PC-9 (cell line): Measurements from ENCODE around the gene PLEKHH1. TPM values are rescaled to one million over a fixed set of nuclear protein-coding genes. Genes with fewer than 3 reads are reported as not detected.
A peak's percentile ranks its signal among the peaks of the same experiment; 100 is the strongest.
"Not testable (repeated sequence)": the region's sequence is repeated elsewhere in the genome, so short reads cannot be mapped to it uniquely, and the experiment has no call there.

Source experiments
- BruUV-seq: library from RNA; stranded (reverse); fragments of 400-500 nt; replicated peaks from 2 replicates; lab custom pipeline; 2021; lab: Mats Ljungman, UMichigan
- CTCF ChIA-PET: fragments of 300-600 bp; sonication (Branson Sonifier 250); formaldehyde crosslinking; loops from one replicate; lab custom pipeline; 2022; ENCODE audit warnings: antibody characterized with exemption; lab: Charles Lee
- POLR2A ChIA-PET: fragments of 300-600 bp; sonication (Branson Sonifier 250); formaldehyde crosslinking; loops from one replicate; lab custom pipeline; 2022; ENCODE audit warnings: antibody characterized with exemption; ENCODE audit not compliant: unreplicated experiment; lab: Charles Lee
- DNase-seq, 2 experiments: peaks; one replicate each; pipeline versions ENCODE4 v3.0.0 to v3.0.0-alpha.2; 2015 to 2022; ENCODE audit warnings: mixed read lengths in 1 of 2
- H2AFZ ChIP-seq: fragments of 200-600 bp; sonication (generic); 2 replicates; pipeline ENCODE4 v1.8.1; 2017; ENCODE audit warnings: antibody characterized with exemption
- H3F3A ChIP-seq: fragments of 200-600 bp; sonication (generic); 2 replicates; pipeline ENCODE4 v1.8.1; 2017; ENCODE audit warnings: antibody characterized with exemption, mild to moderate bottlenecking, low read depth; ENCODE audit not compliant: insufficient read depth
- H3K27ac ChIP-seq: fragments of 200-600 bp; sonication (generic); 2 replicates; pipeline ENCODE4 v1.6.1; 2016; ENCODE audit warnings: mixed run types
- H3K27me3 ChIP-seq: fragments of 200-600 bp; sonication (generic); 2 replicates; pipeline ENCODE4 v1.6.1; 2016; ENCODE audit warnings: low read depth, mixed run types; ENCODE audit not compliant: insufficient read depth
- H3K36me3 ChIP-seq: fragments of 200-600 bp; sonication (generic); 2 replicates; pipeline ENCODE4 v1.6.1; 2016; ENCODE audit warnings: low read depth, mixed run types
- H3K4me1 ChIP-seq: fragments of 200-600 bp; sonication (generic); replicated peaks from 2 replicates; pipeline ENCODE4 v1.6.1; 2016; ENCODE audit warnings: mixed run types; ENCODE audit not compliant: insufficient read depth
- H3K4me2 ChIP-seq: fragments of 200-600 bp; sonication (generic); 2 replicates; pipeline ENCODE4 v1.6.1; 2017; ENCODE audit warnings: mixed run types
- H3K4me3 ChIP-seq: fragments of 200-600 bp; sonication (generic); 2 replicates; pipeline ENCODE4 v1.6.1; 2016; ENCODE audit warnings: mixed run types
- H3K79me2 ChIP-seq: fragments of 200-600 bp; sonication (generic); 2 replicates; pipeline ENCODE4 v1.6.1; 2017; ENCODE audit warnings: low read depth, mixed run types
- H3K9me2 ChIP-seq: fragments of 200-600 bp; sonication (generic); 2 replicates; pipeline ENCODE4 v1.8.1; 2017; ENCODE audit warnings: mild to moderate bottlenecking; ENCODE audit not compliant: insufficient read depth
- H3K9me3 ChIP-seq: fragments of 200-600 bp; sonication (generic); 2 replicates; pipeline ENCODE4 v1.8.1; 2016; ENCODE audit warnings: low read depth; ENCODE audit not compliant: insufficient read depth
- H4K20me1 ChIP-seq: fragments of 200-600 bp; sonication (generic); 2 replicates; pipeline ENCODE4 v1.8.1; 2017; ENCODE audit not compliant: insufficient read depth
- EZH2 ChIP-seq: fragments of 200-600 bp; sonication (generic); IDR thresholded peaks from 2 replicates; pipeline ENCODE4 v1.8.0; 2017; ENCODE audit warnings: antibody characterized with exemption, low read depth
- intact Hi-C: fragments of 100-400 bp; cut with micrococcal nuclease; formaldehyde crosslinking; loops from one replicate; pipeline ENCODE4 v1.10.0; 2022; ENCODE audit not compliant: unreplicated experiment
- total RNA-seq: library from RNA; stranded (reverse); gene quantifications from 2 replicates; pipeline ENCODE4 v1.2.3, GENCODE V29; 2021
- TF ChIP-seq, protein P1 (sequence below): fragments of 200-600 bp; sonication (generic); conservative IDR thresholded peaks from 2 replicates; pipeline ENCODE4 v1.6.1; 2017; ENCODE audit warnings: mixed run types, antibody characterized with exemption, mild to moderate bottlenecking, moderate library complexity

Gene PLEKHH1
- total RNA-seq, 1 experiment from 2014 or later = 13.6 TPM

DNA sequence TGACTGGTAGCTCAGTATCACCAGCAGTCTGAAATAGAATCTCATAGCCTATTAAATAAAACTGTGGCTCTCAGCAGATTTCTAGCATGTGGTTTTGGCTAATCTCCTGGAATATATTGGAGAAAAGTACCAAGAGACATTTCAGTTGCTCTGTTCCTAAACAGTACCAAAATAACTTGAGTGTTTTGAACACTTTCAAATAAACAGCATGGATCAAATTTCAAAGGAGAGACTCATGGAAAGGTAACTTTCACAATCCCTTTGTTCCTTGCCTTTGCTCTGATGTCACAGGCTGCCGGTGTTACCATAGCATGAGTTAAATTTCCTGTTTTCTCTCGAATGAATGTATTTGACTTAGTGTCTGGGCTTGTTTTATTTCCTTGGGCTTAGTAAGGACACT is 90.0 kb downstream of the PLEKHH1 start:
- CTCF ChIA-PET = interaction anchor here (0.9 kb wide), 1 partner anchor 81 kb away, joined by 4 read pairs; no protein-coding TSS in a partner anchor
- DNase-seq = peak in 1 of 2 experiments; percentile 70
- no TSS peak for BruUV-seq
- Histone ChIP-seq H3K27me3 (no peaks in the 10 kb centered on the region), H3K36me3 (no peaks in the 10 kb centered on the region), H2AFZ (peak overlapping the region; percentile 45; the same call in 1 of the 2 replicates), H3K9me2 (no peaks in the 10 kb centered on the region), H3K27ac (peak overlapping the region; percentile 80), H3K4me2 (peak overlapping the region; percentile 70), H3F3A (peaks cover 14% of the 10 kb centered on the region; the same call in 1 of the 2 replicates), H3K4me3 (peak overlapping the region; percentile 29; the same call in 1 of the 2 replicates), H4K20me1 (no peaks in the 10 kb centered on the region; the same call in 1 of the 2 replicates), H3K9me3 (no peaks in the 10 kb centered on the region), H3K79me2 (no peaks in the 10 kb centered on the region), H3K4me1 (peaks cover 27% of the 10 kb centered on the region)
- intact Hi-C loops = no loop called here
- POLR2A ChIA-PET = no interaction called here
- TF ChIP-seq, protein P1, sequence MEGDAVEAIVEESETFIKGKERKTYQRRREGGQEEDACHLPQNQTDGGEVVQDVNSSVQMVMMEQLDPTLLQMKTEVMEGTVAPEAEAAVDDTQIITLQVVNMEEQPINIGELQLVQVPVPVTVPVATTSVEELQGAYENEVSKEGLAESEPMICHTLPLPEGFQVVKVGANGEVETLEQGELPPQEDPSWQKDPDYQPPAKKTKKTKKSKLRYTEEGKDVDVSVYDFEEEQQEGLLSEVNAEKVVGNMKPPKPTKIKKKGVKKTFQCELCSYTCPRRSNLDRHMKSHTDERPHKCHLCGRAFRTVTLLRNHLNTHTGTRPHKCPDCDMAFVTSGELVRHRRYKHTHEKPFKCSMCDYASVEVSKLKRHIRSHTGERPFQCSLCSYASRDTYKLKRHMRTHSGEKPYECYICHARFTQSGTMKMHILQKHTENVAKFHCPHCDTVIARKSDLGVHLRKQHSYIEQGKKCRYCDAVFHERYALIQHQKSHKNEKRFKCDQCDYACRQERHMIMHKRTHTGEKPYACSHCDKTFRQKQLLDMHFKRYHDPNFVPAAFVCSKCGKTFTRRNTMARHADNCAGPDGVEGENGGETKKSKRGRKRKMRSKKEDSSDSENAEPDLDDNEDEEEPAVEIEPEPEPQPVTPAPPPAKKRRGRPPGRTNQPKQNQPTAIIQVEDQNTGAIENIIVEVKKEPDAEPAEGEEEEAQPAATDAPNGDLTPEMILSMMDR = no peak
- TF ChIP-seq EZH2 = no peak

DNA sequence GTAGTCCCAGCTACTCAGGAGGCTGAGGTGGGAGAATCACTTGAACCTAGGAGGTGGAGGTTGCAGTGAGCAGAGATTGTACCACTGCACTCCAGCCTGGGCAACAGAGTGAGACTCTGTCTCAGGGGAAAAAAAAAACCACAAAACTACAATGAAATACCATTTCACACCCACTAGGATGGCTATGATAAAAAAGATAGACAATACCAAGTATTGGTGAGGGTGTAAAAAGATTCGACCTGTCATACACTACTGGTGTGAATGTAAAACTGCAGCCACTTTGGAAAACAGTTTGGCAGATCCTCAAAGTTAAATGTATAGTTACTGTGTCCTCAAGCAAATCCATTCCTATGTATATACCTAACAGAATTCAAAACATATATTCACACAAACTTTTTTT is 93.0 kb downstream of the PLEKHH1 start:
- H2AFZ ChIP-seq, H3K4me3 ChIP-seq, H3F3A ChIP-seq, H3K36me3 ChIP-seq, H3K9me3 ChIP-seq, POLR2A ChIA-PET, DNase-seq, intact Hi-C loops, H3K9me2 ChIP-seq, H3K79me2 ChIP-seq, H3K27me3 ChIP-seq, H3K4me2 ChIP-seq, H3K27ac ChIP-seq, H4K20me1 ChIP-seq, BruUV-seq: not testable (repeated sequence)
- CTCF ChIA-PET = interaction anchor here (0.7 kb wide), 1 partner anchor 78 kb away, joined by 4 read pairs; no protein-coding TSS in a partner anchor
- peaks cover 21% of the 10 kb centered on the region for H3K4me1 ChIP-seq

DNA sequence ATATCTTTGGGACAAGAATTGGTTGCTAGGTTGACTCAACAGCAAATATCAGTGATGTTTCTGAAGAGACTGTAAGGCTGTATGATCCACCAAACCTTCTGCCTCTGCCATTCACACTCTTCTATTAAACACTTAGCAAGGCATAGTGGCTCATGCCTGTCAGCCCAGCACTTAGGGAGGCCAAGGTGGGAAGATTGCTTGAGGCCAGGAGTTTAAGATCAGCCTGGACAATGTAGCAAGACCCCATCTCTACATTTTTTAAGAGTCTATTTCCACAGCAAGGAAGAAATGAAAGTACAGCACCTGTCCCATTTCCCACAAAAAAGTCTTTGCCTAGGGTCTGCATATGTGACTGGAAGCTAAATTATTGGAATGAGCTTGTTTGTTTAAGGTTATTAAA is 94.4 kb downstream of the PLEKHH1 start:
- Histone ChIP-seq H3K79me2 (no peaks in the 10 kb centered on the region), H3K9me3 (no peaks in the 10 kb centered on the region), H3K4me1 (peaks cover 15% of the 10 kb centered on the region), H3K4me2 (no peak overlapping the region), H3K27ac (no peak overlapping the region), H3K36me3 (no peaks in the 10 kb centered on the region), H3K9me2 (no peaks in the 10 kb centered on the region), H3K27me3 (no peaks in the 10 kb centered on the region), H3K4me3 (no peak overlapping the region), H2AFZ (no peak overlapping the region), H4K20me1 (no peaks in the 10 kb centered on the region; the same call in 1 of the 2 replicates), H3F3A (peaks cover 6% of the 10 kb centered on the region; the same call in 1 of the 2 replicates)
- TF ChIP-seq EZH2 = no peak
- TF ChIP-seq, protein P1 = no peak
- intact Hi-C loops = no loop called here
- CTCF ChIA-PET = interaction anchor here (0.7 to 1.2 kb wide), 2 partner anchors 17 to 199 kb away, joined by 3 to 4 read pairs; no protein-coding TSS in a partner anchor
- no TSS peak for BruUV-seq
- POLR2A ChIA-PET = interaction anchor here (0.6 kb wide), 1 partner anchor 220 kb away, joined by 5 read pairs; no protein-coding TSS in a partner anchor
- no peak for DNase-seq

DNA sequence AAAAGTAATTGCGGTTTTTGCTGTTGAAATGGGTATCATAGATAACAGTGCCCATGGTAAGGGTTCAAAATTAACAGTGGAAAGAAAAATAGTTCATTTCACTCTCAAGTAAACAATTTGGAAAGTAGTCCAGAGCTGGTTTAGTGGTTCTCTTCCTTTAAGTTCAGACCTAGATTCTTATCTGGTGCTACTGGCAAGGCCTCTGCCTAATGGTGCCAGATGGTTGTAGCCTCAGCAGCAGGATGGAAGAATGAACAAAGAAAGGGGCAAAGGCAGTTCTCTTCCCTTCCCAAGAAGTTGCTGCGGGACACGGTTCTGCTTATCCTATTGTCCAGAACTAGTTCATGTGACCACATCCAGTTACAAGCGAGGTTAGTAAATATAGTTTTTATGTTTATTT is 97.1 kb downstream of the PLEKHH1 start:
- DNase-seq = no peak
- H2AFZ ChIP-seq = no peak overlapping the region
- no peaks in the 10 kb centered on the region for H3K27me3 ChIP-seq
- no peak overlapping the region for H3K27ac ChIP-seq
- CTCF ChIA-PET = no interaction called here
- no peaks in the 10 kb centered on the region; the same call in 1 of the 2 replicates for H4K20me1 ChIP-seq
- no TSS peak for BruUV-seq
- no peaks in the 10 kb centered on the region for H3K9me3 ChIP-seq
- POLR2A ChIA-PET = no interaction called here
- H3K4me2 ChIP-seq = no peak overlapping the region
- no peaks in the 10 kb centered on the region for H3K9me2 ChIP-seq
- no peaks in the 10 kb centered on the region for H3K79me2 ChIP-seq
- no peak for TF ChIP-seq EZH2
- TF ChIP-seq, protein P1 = no peak
- intact Hi-C loops = no loop called here
- H3K4me3 ChIP-seq = no peak overlapping the region
- H3F3A ChIP-seq = no peaks in the 10 kb centered on the region
- H3K4me1 ChIP-seq = no peaks in the 10 kb centered on the region
- no peaks in the 10 kb centered on the region for H3K36me3 ChIP-seq
